ENCODE results near the gene HADHB.
"Not testable (repeated sequence)": the region's sequence is repeated elsewhere in the genome, so short reads cannot be mapped to it uniquely, and the experiment has no call there.

Gene HADHB

GRCh38 chr2:26298638-26299393 is 54.1 kb downstream of the HADHB start:
- peak; percentile 33 for DNase-seq

DNA sequence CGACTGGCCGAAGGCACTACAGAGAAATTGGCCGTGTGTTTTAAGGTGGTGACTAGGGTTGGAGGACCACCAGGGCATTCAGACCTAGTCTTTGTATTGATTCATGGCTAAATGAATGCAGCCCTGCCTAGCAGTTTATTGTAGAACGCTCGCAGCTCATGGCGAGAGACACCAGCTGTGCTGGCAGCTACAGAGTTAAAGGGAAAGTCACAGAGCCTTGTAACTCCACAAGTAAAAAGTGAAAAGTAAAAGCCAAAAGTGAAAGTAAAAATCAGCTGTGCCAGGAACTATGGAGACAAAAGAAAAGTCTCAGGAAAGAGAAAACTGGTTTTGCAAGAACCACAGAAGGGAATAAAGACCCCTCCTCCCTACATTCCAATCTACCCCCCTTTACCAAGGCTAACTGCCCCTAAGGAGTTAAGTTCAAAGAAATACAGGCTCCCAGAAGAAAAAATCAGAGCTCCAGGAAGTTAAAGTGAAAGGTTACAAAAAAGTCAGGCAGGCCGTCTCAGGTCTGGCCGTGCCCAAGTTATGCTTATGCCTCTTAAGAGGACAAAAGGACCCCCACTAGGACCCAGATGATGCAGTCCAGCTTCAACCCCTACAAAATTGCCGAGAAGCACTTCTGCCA is 54.8 kb downstream of the HADHB start:
- no peak for DNase-seq

- DNase-seq: no peak
Measured at GRCh38 chr2:26300234-26300925, 55.6 kb downstream of the HADHB start.

- no peak for DNase-seq
Measured at GRCh38 chr2:26302846-26303245, 58.1 kb downstream of the HADHB start.

DNA sequence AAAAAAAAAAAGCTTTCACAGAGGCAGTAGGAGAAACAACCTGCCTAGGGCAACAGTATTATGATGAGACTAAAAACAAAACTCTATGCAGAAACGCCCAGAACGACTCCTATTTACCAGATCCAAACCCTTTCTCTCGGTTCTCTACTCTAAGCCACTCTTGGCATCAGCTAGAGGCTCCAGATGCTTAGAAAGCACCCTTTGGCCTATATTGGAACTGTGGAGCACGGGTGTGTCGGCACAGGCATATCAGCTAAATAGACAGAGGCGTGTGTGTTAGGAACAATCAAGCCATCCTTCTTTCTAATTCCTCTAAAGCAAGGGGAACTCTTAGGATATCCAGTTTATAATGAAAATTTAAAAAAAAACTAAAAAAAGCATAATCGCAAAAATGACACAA is 60.4 kb downstream of the HADHB start:
- DNase-seq: not testable (repeated sequence)

DNA sequence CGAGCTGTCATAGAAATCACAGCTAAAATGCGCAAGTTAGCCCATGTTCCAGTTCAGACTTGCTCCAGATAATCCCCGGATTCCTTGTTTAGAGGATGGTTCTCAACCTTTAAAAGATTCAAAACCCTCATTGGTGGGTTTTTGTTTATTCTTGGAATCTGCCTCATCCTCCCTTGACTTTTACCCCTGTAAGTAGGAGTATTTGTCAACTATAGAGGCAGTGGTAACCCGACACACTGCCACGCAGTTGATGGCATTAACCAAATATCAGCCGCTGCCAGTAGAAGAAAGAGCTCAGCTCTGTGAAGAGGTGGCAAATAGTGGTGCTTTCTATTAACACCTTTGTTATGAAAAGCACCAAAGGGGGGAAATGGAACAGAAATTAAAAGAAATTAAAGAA is 60.8 kb downstream of the HADHB start:
- DNase-seq: no peak

DNA sequence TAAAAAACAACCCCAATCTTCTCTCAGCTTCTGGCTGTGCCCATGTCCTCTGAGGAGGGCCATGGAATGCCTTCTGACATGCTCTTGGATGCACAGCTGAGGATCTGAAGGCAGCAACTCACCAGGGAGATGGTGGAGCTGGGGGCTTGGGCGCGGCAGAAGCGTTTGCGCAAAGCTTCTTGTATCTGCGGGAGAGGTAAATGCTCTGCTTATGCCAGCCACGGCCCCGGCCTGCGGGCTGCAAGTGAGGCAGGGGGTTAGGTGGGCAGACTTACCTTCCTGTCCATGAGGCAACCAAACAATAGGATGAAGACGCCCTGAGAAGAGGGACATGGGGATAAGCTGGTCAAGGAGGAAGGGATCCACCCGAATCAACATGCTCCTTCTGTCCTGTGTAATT is 65.2 kb downstream of the HADHB start:
- DNase-seq: no peak

- no peak for DNase-seq
Measured at GRCh38 chr2:26312471-26312870, 67.7 kb downstream of the HADHB start.

DNA sequence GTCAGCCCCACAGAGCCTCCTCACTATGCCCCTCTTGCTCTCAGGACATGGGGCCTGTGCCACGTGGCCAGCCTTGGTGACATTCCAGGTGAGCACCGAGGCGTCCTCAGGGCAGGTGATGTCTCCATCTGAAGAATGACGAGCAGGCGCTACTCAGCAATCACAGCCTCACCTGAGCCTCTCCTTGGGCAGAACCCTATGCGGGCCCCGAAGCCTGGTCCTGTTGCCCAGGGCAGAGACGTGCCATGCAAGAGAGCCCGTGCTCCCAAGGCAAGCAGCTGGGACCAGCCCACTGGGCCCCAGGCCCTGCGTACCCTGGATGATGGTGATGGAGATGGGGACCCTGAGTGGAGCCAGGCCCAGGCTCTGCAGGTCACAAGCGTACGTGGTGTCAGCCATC is 68.7 kb downstream of the HADHB start:
- no peak for DNase-seq

- no peak for DNase-seq
Measured at GRCh38 chr2:26314243-26314642, 69.5 kb downstream of the HADHB start.

GRCh38 chr2:26316041-26316440 is 71.3 kb downstream of the HADHB start:
- no peak for DNase-seq

DNA sequence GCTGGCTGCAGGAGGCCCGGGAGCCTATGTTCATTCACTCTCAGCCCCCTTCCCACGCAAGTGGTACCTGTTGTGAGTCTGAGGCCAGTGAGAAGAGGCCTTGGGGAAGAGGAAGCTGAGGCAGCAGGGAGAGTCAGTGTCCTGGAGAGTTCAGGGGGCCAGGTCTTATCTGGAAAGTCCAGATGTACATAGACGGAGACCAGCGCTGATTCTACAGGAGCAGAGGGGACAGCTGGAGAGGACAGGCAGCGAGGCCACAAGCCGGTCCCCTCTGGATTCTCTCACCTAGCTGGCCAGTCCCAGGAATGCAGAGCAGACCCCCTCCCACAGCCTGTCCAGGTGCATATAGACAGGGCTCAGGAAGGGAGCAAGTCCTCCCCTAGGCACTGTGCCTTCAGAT is 72.1 kb downstream of the HADHB start:
- no peak for DNase-seq

- no peak for DNase-seq
Measured at GRCh38 chr2:26317377-26318105, 72.8 kb downstream of the HADHB start.

DNA sequence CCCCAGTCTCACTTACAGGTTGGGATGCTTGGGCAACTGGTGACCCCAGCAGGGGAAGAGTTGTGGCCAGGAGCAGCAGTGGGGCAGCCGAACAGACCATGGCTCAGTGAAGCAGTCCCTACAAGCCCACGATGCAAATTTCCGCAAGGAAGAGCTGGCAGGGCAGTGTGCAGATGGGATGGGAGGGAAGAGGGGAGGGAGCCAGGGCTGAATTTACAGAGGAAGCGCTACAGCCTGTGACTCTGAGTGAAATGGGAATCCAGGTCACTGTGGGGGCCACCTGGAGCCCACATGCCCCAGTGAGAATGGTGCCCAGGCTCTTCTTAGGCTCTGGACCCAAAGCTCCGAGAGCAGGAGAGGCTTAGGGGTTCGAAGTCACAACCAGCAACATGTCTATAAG is 74.2 kb downstream of the HADHB start:
- no peak for DNase-seq

- DNase-seq: not testable (repeated sequence)
Measured at GRCh38 chr2:26324479-26324878, 79.7 kb downstream of the HADHB start.

DNA sequence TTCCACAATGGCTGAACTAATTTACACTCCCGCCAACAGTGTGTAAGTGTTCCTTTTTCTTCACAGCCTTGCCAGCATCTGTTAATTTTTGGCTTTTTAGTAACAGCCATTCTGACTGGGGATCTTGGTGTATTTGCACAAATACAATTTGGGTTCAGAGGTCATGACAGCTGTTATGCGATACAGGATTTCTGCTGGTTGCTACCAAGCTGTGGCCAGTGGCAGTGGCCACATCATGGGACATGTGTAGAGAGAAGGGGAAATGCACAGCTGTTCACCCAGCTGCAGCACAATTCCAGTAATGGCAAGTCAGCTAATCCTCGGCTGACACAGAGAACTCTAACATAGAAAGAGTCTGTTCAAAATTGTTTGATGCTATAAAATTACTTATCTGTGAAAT is 80.2 kb downstream of the HADHB start:
- DNase-seq: no peak

DNA sequence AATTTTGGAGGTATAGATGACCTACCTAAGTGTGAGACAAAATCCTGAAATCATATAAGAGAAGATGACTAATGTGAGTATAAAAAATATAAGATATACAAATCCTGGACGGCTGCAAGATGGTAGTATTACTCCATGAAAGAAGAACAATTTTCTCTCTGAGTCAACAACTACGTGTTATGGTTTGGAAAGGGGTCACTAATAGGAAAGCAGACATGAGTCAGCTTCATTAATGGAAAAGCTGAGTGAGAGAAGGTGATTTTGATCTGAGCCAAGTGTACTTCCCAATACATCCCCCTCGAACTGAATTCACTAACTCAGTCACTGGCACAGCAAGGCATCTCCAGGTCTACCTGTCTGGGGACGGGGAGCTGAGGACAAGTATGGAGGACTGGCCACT is 81.1 kb downstream of the HADHB start:
- DNase-seq: no peak

- DNase-seq: no peak
Measured at GRCh38 chr2:26326514-26326913, 81.8 kb downstream of the HADHB start.

DNA sequence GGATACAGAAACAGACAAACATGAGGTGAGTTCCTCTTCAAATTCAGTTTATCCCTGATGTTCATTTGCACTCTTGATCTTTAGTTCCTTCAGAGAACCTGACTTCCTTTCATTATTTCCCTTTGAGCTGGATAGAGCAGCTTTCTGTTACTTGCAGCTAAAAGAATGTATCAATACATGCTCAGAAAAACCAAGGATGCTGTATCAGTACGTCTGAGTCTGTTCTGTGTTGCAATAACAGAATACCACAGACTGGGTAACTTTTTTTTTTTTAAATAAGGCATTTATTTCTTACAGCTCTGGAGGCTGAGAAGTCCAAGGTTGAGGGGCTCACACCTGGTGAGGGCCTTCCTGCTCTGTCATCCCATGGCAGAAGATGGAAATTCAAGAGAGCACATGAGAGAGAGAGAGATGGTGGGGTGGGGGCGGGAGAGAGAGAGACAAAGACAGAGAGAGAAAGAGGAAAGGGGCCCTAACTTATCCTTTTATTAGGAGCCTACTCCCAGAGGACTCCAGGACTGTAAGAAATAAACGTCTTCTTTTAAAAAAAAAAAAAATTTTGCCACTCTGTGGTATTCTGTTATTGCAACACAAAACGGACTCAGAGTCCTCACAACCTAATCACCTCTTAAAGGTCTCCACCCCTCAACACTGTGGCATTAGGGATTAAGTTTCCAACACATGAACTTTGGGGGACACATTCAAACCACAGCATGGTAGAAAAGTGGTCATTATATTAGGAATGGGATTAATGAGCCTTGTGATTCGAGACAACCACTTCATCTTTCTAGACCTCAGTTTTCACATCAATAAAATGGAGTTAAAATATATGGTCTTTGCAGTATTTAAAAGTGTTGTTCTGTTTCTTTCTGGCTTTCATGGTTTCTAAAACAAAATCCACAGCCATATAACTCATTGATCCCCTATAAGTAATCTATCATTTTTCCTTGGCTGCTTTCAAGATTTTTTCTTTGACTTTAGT is 82.8 kb downstream of the HADHB start:
- DNase-seq: no peak

- not testable (repeated sequence) for DNase-seq
Measured at GRCh38 chr2:26329083-26329482, 84.3 kb downstream of the HADHB start.

GRCh38 chr2:26330114-26330549 is 85.4 kb downstream of the HADHB start:
- peak; percentile 79 for DNase-seq

- no peak for DNase-seq
Measured at GRCh38 chr2:26330604-26331003, 85.9 kb downstream of the HADHB start.

Measured in CD4-positive, alpha-beta T cell treated with Interleukin-15 for 1 hour (primary cell).